HG02798 (cell line): ENCODE results near the gene PAM16.

ENCODE experiments used
- ATAC-seq: cut with Tn5 transposase; IDR thresholded peaks from one replicate; pipeline ENCODE4 v1.9.1; 2021; ENCODE audit warnings: mild to moderate bottlenecking; ENCODE audit not compliant: unreplicated experiment, poor library complexity

The PAM16 gene

DNA sequence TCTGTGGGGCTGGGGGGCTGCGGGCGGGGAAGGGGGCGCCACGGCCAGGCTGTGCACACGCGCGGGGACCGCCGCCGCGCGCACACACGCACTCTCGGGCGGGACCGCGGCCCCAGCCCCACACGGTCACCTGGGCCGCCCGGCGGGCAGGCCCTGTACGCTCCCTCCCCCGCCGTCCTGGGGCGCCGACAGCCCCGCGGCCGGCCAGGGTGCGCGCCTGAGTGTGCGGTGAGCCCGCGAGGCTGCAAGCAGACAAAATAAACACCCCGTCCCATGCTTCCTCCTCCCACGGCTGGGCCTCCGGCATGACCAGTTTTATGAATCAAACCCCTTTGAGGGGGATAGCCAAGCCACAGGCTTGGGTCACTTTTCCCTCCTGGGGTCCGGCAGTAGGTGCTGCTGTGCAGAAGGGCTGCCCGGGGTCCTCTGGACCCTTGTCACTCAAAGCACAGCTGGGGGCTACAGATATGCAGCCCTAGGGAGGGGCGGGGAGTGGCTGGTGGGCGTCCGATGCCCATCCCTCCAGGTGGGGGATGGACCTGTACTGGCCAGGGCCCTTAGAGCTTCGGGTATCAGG lies 21.0 kb upstream of the PAM16 start:
- peak; percentile 19 for ATAC-seq

DNA sequence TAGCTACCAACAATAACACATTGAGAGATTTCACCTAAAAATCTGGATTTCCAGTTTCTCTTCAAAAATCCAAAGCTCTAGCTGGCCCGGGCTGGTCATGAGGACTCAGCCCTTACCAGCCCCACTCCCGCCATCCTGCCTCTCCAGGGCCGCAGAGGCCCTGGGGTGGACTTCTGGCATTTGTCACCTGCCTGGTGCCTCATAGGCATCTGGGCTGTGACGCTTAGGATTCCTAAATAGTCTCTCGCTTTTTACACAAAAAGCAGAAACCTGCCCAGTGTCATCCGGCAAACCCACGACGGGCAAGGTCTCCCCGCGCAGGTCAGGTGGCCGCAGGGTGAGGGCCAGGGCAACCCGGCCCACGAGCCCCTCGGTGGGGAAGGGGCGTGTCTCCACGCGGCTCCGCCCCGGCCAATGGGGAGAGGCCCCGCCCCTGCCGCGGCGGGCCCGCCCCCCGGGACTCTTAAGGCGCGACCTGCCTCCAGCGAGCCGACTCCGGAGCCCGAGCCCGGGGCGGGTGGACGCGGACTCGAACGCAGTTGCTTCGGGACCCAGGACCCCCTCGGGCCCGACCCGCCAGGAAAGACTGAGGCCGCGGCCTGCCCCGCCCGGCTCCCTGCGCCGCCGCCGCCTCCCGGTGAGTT lies 20.4 kb upstream of the PAM16 start, which contains the start of gene VASN:
Gene VASN, plus strand, starts transcription at position 492 of the 644 bp plus-strand sequence. CDS start 9,030 bp downstream, outside the sequence.
- ATAC-seq = peak; percentile 75

GRCh38 chr16:4370570-4371356 lies 19.6 kb upstream of the PAM16 start:
- ATAC-seq = no peak

GRCh38 chr16:4370151-4370550 lies 19.0 kb upstream of the PAM16 start:
- ATAC-seq = no peak

DNA sequence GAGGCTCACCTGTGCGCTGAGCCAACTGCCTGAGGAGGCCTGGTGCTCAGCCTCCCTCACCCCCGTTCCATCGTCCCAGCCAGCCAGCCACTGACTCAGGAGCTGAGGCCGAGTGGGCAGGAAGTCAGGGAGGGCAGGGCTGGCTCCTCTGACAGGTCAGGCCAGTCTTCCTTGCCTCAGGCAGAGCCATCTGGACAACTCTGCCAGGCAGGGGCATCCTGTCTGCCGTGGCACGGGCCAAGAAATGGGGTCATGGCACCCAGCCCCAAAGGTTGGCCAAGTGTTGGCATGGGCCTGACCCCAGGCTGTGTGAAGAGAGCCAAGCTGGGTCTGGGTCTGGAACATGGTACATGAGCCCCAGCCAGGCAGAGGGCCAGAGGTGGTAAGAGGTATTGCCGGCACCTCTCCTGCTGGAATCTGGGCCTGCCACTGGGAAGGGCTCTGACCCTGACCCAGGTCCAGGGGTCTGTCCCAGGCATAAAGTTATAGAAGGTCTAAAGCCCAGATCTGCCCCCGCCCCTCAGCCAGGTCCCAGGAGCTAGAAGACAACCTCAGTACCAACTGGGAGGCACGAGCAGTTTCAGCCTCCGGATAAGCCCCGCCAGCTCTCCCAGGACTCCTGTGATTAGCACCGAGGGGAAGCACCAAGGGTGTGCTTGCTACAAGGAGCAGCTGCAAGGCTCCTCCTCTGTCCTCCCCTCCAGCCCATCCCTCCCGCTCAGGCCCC lies 18.0 kb upstream of the PAM16 start:
- ATAC-seq = no peak

DNA sequence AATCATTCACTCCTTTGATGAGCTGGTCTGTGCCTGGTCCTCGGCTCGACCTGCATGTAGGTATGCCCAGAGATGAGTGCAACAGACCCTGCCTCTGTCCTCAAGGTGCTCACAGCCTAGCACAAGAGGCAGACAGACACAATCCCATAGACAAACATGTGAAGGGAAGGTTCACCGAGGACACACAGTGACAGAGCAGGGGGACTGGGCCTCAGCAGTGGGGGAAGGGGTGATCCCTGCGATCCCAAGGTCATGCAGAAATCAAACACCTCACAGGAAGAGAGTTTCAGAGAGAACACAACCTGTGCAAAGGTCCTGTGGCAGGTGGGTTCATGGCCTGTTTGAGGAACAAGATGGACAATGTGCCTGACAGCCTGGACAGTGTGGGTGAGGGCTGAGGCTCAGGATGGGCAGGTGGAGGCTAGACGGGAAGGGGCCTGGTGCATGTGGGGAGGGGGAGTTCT lies 16.3 kb upstream of the PAM16 start:
- ATAC-seq = no peak

- ATAC-seq = no peak
These were observed 14.9 kb upstream of the PAM16 start for GRCh38 chr16:4366016-4366415.

- no peak for ATAC-seq
These were observed 14.5 kb upstream of the PAM16 start for GRCh38 chr16:4365615-4366014.

DNA sequence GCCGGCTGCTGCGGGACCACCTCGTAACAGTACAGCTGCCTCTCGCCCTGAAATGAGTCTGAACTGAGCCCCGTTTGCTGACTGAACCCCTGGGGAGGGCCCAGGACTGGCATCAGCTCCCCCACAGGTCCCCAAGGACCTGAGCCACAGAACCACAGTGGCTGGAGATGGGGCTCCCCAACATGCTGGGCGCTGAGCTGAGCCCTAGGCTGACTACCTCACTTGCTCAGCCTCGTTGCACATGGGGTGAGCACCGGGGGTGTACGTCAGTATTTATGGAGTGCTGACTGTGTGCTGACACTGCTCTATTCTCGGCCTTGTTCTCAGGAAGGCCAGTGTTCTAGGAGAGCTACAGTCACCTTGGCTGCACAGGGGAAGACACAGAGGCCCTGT lies 13.9 kb upstream of the PAM16 start:
- ATAC-seq = peak; percentile 68

DNA sequence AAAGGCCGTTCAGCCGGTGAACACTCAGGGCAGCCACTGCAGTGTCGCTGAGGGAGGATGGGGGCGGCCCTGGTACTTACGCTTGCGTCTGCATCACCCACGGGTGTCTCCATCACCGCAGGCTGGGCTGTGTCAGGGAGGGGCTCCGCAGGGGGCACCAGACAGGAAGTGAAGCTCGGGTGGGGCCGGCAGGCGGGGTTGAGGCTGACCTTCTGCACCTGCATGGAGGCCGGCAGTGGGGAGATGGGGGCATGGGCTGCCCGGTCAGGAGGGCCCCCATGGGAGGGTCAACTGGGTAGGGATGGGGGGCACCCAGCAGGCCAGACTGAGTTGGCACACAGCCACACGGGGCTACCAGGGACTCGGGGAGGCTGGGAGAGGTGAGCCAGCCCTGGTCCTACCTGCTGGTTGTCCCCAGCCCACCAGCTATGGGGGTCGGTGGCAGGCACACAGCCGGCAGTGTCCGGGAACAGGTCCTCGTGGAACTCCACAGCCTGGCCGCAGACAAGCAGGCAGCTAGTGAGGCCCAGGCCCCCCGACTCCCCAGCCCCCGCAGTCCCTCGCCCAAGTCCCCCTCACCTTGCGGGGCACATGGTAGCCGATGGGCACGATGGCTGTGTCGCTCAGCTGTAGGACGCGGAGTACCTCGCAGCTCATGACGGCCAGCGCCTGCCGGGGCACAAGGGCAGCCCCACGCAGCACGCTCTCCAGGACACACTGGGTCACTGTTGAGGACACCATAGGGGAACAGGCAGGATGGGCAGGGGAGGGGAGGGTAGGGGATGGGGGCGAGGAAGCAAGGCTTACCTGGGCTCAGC lies 13.3 kb upstream of the PAM16 start:
- ATAC-seq = no peak

DNA sequence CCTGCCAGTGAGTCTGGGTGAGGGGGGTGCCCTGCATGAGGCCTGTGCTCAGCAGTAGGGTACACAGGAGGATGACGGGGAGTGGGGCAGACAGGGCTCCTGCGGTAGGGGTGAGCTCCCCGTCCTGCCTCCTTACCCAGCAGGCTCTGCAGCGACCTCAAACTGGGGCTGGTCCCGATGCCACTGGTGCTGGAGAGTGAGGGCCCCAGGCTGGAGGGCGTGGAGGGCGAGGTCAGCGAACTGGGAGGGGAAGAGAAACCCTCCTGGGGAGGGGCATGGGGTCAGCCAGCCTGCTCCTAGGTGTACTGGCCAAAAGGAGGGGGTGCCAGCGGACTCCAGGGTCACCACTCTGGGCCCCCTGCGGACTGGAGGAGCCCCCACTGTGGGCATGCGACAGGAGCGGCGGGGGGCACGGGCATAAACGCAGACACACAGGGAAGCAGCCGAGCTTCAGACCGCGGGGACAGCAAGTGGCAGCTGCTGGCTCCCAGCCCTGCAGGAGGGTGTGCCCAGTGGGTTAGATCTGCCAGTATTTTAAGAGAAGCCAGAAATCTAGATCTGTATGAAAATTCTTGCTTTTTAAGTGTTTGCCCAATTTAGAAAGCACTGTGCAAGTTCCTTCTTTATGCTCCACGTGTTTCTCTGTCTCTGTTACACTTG lies 11.5 kb upstream of the PAM16 start:
- no peak for ATAC-seq

DNA sequence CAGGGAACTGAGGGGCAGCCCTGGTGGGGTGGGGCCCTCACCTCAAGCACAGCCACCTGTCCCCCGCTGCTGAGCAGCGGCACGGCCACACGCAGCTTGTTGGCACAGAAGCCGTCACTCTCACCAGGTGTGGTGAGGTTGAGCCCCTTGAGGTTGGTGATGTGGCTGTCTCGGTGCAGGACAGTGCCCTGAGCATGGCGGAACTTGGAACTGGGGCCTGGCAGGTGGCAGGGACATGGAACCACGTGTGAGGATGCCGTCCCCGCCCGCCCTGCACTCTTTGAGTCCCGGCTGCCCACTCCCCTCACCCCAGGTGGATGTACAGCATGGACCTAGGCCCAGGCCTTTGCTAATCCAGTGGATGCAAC lies 10.8 kb upstream of the PAM16 start:
- no peak for ATAC-seq

GRCh38 chr16:4361033-4361943 lies 10.2 kb upstream of the PAM16 start:
- no peak for ATAC-seq

GRCh38 chr16:4360538-4361021 lies 9.5 kb upstream of the PAM16 start:
- ATAC-seq = no peak

DNA sequence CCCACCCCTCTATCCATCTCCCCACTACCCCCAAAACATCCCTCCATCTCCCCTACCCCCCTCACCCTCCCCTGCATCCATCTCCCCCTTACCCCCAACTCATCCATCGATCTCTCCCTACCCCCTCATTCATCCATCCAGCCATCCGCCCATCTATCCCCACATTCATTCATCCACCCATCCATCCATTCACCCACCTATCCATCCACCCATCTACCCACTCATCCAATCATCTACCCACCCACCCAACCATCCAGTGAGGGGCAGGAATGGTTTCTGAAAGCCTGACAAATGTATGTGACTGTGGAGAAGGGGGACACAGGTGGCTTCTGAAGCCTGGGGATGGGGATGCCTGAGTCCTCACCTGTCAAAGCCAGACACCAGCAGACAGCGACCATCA lies 8.8 kb upstream of the PAM16 start:
- no peak for ATAC-seq

- ATAC-seq = peak; percentile 34
These were observed 7.9 kb upstream of the PAM16 start for GRCh38 chr16:4358831-4359561.

DNA sequence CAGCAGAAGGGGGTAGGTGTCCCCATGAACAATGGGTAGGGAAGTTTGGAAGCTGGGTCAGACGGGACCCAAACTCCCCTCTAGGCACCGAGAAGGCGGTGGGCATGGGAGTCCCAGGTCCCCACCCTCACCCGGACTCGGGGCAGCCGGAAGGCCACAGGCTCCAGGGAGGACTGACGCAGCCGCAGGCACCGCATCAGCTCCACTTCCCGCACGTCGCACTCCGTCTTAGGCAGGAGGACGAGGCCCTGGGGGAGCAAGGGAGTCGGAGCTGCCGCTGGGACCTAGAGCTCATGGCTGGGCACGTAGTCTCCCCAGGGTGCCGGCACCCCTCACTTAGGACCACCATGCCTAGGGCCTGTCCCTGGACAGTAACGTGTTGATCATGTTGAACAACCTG lies 7.1 kb upstream of the PAM16 start:
- no peak for ATAC-seq

- no peak for ATAC-seq
These were observed 5.7 kb upstream of the PAM16 start for GRCh38 chr16:4356820-4357219.
